ENCODE measurements around the gene ARAP2.

Gene ARAP2

DNA sequence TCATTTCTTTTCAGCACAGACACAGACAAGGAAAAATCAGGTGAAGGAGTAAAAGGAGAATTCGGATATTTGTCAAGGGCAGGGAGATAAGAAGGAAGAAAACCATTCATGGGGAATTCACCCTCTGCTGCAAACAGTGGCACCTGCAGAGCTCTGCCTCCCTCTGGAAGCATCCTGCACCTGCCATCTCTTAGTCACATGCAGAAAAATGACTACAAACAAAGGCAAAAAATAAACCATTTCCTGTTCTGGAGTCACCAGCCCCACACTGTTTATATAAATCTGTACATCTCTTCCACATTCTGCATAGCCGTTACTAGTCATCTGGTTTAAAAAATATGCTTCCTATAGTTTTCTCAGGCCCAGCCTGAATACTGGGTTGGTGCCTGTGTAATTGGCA lies 205.3 kb downstream of the ARAP2 start:
- H3K4me3 ChIP-seq (ENCODE audit: low read depth, low read length), result no peak overlapping the region
- TF ChIP-seq, protein P1, sequence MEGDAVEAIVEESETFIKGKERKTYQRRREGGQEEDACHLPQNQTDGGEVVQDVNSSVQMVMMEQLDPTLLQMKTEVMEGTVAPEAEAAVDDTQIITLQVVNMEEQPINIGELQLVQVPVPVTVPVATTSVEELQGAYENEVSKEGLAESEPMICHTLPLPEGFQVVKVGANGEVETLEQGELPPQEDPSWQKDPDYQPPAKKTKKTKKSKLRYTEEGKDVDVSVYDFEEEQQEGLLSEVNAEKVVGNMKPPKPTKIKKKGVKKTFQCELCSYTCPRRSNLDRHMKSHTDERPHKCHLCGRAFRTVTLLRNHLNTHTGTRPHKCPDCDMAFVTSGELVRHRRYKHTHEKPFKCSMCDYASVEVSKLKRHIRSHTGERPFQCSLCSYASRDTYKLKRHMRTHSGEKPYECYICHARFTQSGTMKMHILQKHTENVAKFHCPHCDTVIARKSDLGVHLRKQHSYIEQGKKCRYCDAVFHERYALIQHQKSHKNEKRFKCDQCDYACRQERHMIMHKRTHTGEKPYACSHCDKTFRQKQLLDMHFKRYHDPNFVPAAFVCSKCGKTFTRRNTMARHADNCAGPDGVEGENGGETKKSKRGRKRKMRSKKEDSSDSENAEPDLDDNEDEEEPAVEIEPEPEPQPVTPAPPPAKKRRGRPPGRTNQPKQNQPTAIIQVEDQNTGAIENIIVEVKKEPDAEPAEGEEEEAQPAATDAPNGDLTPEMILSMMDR (IDR thresholded peaks at IDR 0.05; ENCODE audit: borderline replicate concordance, insufficient read depth, low read depth, low read length), result no peak

DNA sequence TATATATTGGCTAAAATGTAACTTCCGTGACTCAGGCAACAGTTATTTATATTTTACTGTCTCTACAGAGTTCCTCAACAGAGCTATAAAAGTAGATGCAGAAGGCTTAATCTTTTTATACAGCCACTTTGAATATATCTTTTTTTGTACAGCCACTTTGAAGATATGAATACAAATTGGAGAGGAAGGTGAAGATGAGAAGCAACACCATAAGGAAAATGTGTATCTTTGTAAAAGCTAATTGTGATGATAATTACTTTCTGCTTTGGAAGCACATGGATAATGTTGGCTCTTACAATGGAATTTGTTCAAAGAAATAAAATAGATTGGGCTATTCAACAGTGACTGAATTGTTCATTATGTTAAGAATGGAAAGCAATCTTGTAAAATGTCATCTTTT lies 205.8 kb downstream of the ARAP2 start:
- no peak overlapping the region for H3K4me3 ChIP-seq (ENCODE audit: low read depth, low read length)
- TF ChIP-seq, protein P1 (IDR thresholded peaks at IDR 0.05; ENCODE audit: borderline replicate concordance, insufficient read depth, low read depth, low read length), result no peak

DNA sequence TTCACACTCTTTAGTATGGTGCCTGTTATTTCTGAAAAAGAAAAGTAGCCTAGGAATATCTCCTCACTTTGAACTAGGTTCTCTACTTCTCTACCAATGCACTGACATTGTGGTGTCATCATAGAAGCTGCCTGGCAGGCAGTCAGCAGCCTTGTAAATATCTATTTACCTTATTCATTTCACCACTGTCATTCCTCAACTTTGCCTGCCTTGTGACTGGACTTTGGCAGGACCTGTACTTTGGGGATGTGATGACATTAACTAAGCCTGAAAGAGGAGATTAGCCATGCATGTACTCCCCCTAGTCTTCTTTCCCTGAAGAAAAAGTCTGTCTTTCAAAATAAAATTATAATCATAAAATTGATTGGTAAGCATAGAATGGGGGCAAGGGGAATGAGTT lies 207.2 kb downstream of the ARAP2 start:
- no peak overlapping the region for H3K4me3 ChIP-seq (ENCODE audit: low read depth, low read length)
- TF ChIP-seq, protein P1 (IDR thresholded peaks at IDR 0.05; ENCODE audit: borderline replicate concordance, insufficient read depth, low read depth, low read length), result no peak

DNA sequence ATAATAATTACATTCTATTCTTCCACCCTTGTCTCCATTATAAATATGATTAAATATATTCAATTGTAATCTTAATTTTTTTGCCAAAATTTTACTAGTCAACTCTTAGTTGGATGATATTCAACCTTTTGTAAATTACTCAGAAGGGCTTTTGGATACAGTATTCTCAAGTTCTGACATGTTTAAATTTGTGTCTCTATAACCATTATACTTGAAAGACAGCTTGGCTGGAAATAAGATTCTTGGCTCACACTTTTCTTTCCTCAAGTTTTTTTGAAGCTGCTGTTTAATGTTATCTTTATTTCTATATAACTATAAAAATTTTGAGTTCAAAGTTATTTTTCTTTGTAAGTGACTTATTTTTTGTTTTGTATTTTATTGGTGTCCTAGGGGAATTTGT lies 214.4 kb downstream of the ARAP2 start:
- H3K4me3 ChIP-seq (ENCODE audit: low read depth, low read length), result no peak overlapping the region
- TF ChIP-seq, protein P1 (IDR thresholded peaks at IDR 0.05; ENCODE audit: borderline replicate concordance, insufficient read depth, low read depth, low read length), result no peak

DNA sequence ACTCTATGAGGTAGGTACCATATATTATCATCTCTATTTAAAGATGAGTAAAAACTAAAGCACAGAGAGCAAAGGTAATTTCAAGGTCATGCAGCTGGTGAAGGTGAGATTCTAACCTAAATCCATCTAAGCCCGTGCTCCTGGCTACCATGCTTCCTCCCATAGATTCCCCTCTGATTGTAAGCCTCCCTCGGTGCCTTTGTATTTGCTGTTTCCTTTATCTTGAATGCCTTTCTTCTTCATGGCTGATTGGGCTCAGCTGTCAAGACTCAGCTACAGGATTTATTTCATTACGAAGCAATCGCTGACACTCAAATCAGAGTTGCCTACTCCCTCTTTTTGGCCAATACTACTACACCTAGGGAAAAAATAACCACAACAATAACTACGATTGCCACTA lies 217.1 kb downstream of the ARAP2 start:
- H3K4me3 ChIP-seq (ENCODE audit: low read depth, low read length), result no peak overlapping the region
- TF ChIP-seq, protein P1 (IDR thresholded peaks at IDR 0.05; ENCODE audit: borderline replicate concordance, insufficient read depth, low read depth, low read length), result no peak

DNA sequence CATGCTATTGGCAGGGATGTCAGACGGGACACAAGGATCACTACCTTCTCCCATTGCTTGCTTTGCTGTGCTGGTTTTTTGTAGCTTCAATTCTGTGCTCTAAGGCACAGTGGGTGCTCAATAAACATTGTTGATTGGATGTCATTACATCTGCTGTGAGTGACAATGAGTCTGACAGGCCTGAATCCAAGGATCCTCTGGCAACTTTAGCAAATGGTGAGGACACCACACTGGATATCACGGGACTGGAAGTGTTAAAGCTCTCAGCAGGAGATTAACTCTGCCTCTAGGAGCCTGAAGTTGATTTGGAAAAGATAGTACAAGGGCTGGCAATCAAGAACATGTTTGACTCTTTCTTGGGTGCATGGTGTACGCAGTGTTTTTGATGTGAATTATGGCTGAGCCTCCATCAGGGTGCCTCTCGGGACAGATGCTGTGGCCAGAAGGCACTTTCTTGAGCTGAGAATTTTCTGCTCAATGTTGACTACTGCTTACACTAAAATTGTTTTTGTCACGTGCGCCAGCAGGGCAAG lies 217.9 kb downstream of the ARAP2 start:
- TF ChIP-seq, protein P1 (IDR thresholded peaks at IDR 0.05; ENCODE audit: borderline replicate concordance, insufficient read depth, low read depth, low read length), result no peak
- no peak overlapping the region for H3K4me3 ChIP-seq (ENCODE audit: low read depth, low read length)

DNA sequence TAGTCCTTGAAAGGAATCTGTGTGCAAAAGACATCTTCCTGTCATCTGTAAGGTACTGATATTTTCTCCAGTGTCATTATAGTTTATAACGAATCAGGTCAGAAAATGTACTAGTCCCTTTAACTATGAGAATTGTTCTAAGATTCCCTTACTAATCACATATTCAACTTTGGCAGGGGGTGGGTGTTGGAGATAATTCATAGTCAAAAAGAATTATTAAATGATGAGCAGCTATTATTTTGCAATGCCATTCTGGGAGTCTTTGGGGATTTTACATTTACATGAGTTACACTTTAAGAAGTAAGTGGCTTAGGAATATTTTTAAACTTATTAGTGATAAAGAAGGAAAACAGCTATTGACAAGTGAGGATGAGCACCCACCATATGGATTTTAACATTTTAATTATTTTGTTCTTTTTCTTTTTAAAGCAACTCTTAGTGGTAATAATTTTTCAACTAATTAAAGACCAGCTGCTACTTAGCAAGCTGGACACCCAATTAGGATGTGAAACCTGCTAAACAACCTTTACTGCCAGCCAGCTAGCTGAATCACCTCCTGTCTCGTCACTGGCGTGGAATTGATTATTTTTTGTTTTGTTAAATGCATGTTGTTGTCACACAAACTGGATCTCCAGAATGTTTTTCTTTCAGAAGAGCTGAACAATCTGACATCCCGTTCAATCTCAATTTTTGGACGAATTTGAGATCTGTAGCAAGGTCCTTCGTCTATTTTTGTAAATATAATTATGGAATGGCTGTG lies 219.2 kb downstream of the ARAP2 start:
- H3K4me3 ChIP-seq (ENCODE audit: low read depth, low read length), result no peak overlapping the region
- TF ChIP-seq, protein P1 (IDR thresholded peaks at IDR 0.05; ENCODE audit: borderline replicate concordance, insufficient read depth, low read depth, low read length), result no peak
